MCF 10A (cell line): ENCODE measurements around the gene MIF. TPM values are rescaled to one million over a fixed set of nuclear protein-coding genes. Genes with fewer than 3 reads are reported as not detected.

Source experiments
- BruUV-seq: library from RNA; stranded (reverse); fragments of 400-500 nt; replicated peaks from 2 replicates; lab custom pipeline; 2021; lab: Mats Ljungman, UMichigan
- CTCF ChIA-PET: fragments of 300-600 bp; sonication (Branson Sonifier 250); formaldehyde crosslinking; extraction: SDS; loops from one replicate; lab custom pipeline; 2021; ENCODE audit warnings: antibody characterized with exemption, inconsistent platforms; lab: Yijun Ruan, JAX
- POLR2A ChIA-PET: fragments of 300-600, 350-650 bp; sonication (Branson Sonifier 250); formaldehyde crosslinking; extraction: SDS; loops from one replicate; lab custom pipeline; 2020; ENCODE audit warnings: antibody characterized with exemption, inconsistent platforms; lab: Yijun Ruan, JAX
- DNase-seq: peaks from one replicate; pipeline ENCODE4 v3.0.0-alpha.2; 2018; ENCODE audit not compliant: unreplicated experiment
- H3K27ac Mint-ChIP-seq: one replicate; pipeline ENCODE4 v1.8.0; 2022; ENCODE audit warnings: mild to moderate bottlenecking, low read depth, mixed read lengths; ENCODE audit not compliant: unreplicated experiment
- H3K27me3 Mint-ChIP-seq: one replicate; pipeline ENCODE4 v1.8.0; 2022; ENCODE audit warnings: mixed read lengths; ENCODE audit not compliant: insufficient read depth, unreplicated experiment
- H3K36me3 Mint-ChIP-seq: one replicate; pipeline ENCODE4 v1.8.0; 2022; ENCODE audit warnings: mild to moderate bottlenecking, moderate library complexity, mixed read lengths; ENCODE audit not compliant: insufficient read depth, unreplicated experiment
- H3K4me1 Mint-ChIP-seq: one replicate; pipeline ENCODE4 v1.8.0; 2022; ENCODE audit warnings: mixed read lengths; ENCODE audit not compliant: insufficient read depth, unreplicated experiment
- H3K4me3 Mint-ChIP-seq: one replicate; pipeline ENCODE4 v1.8.0; 2022; ENCODE audit warnings: mild to moderate bottlenecking, moderate library complexity, mixed read lengths; ENCODE audit not compliant: unreplicated experiment
- H3K9me3 Mint-ChIP-seq: one replicate; pipeline ENCODE4 v1.8.0; 2022; ENCODE audit warnings: mixed read lengths; ENCODE audit not compliant: unreplicated experiment
- intact Hi-C: fragments of 100-400 bp; cut with micrococcal nuclease; formaldehyde crosslinking; loops from 2 replicates; pipeline ENCODE4 v1.14.1; 2022
- total RNA-seq: library from RNA; stranded (reverse); gene quantifications from 2 replicates; pipeline ENCODE4 v1.2.3, GENCODE V29; 2022
- TF ChIP-seq, protein P1 (sequence below): fragments of 200-600 bp; IDR thresholded peaks from one replicate; pipeline ENCODE4 v1.8.0; 2022; ENCODE audit warnings: antibody characterized with exemption, mild to moderate bottlenecking; ENCODE audit not compliant: unreplicated experiment

The MIF gene
- total RNA-seq, 1 experiment from 2014 or later, result 1,126 TPM

DNA sequence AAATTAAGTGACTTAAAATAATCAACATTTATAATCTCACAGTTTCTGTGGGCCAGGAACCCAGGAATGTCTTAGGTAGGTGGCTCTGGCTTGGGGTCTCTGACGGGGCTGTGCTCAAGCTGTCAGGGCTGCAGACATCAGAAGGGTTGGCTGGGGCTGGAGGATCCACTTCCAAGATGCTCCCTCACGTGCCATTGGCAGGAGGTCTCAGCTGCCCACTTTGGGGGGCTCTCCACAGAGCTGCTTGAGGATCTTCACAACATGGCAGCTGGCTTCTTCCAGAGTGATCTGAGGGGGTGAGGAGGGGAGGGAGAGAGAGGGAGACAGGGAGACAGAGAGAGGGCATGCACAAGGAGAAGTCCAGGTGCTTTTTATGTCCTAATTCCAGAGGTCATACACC, 18.4 kb upstream of the MIF start:
- intact Hi-C loops, result no loop called here
- TF ChIP-seq, protein P1, sequence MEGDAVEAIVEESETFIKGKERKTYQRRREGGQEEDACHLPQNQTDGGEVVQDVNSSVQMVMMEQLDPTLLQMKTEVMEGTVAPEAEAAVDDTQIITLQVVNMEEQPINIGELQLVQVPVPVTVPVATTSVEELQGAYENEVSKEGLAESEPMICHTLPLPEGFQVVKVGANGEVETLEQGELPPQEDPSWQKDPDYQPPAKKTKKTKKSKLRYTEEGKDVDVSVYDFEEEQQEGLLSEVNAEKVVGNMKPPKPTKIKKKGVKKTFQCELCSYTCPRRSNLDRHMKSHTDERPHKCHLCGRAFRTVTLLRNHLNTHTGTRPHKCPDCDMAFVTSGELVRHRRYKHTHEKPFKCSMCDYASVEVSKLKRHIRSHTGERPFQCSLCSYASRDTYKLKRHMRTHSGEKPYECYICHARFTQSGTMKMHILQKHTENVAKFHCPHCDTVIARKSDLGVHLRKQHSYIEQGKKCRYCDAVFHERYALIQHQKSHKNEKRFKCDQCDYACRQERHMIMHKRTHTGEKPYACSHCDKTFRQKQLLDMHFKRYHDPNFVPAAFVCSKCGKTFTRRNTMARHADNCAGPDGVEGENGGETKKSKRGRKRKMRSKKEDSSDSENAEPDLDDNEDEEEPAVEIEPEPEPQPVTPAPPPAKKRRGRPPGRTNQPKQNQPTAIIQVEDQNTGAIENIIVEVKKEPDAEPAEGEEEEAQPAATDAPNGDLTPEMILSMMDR, result no peak
- no peak overlapping the region for H3K27ac Mint-ChIP-seq
- no peaks in the 10 kb centered on the region for H3K27me3 Mint-ChIP-seq
- H3K4me3 Mint-ChIP-seq, result no peak overlapping the region
- DNase-seq, result no peak
- no TSS peak for BruUV-seq
- H3K9me3 Mint-ChIP-seq, result no peaks in the 10 kb centered on the region
- H3K36me3 Mint-ChIP-seq, result peaks cover 20% of the 10 kb centered on the region
- no peaks in the 10 kb centered on the region for H3K4me1 Mint-ChIP-seq
- POLR2A ChIA-PET, result no interaction called here
- CTCF ChIA-PET, result interaction anchor here (0.9 kb wide), 1 partner anchor 16 kb away, joined by 3 read pairs; no protein-coding TSS in a partner anchor

DNA sequence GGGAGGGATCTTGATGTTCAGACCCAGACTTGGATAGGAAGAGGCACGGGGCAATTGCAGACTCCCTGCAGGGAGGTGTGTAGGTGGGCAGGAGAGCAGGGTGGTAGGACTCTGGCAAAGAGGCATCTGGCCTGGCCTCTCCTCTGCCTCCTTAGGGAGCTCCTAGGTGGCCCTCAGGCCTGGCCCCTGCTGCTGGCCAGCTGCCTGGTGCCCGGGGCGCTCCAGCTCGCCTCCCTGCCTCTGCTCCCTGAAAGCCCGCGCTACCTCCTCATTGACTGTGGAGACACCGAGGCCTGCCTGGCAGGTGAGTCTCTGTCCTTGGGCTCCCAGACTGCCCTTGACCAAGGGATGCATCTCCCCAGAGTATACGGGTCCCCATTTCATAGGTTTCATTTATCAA, 16.6 kb upstream of the MIF start:
- Mint-ChIP-seq H3K9me3 (no peaks in the 10 kb centered on the region), H3K4me1 (no peaks in the 10 kb centered on the region), H3K27me3 (no peaks in the 10 kb centered on the region), H3K4me3 (no peak overlapping the region), H3K36me3 (peaks cover 15% of the 10 kb centered on the region), H3K27ac (no peak overlapping the region)
- ChIA-PET CTCF (interaction anchor here (1.7 kb wide), 1 partner anchor 11 kb away, joined by 5 read pairs; no protein-coding TSS in a partner anchor), POLR2A (no interaction called here)
- DNase-seq, result no peak
- intact Hi-C loops, result no loop called here
- no TSS peak for BruUV-seq
- TF ChIP-seq, protein P1, result no peak

DNA sequence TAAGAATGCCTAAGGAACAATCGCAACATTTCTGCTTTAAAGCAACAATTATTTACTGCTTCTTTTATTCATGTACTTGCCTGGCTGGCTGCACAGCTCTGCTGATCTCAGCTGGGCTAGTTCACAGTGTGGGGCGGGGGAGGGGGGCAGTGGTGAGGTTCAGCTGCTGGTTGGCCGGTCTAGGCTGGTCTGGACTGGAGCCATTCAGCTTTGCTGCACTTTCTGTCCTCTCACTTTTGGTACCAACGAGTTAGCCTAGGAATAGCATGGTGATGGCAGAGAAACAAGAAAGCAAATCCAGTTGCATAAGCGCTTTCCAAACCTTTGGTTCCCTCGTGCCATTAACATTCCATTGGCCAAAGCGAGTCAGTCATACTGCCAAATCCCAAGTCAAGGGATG, 16.0 kb upstream of the MIF start:
- peaks cover 15% of the 10 kb centered on the region for H3K36me3 Mint-ChIP-seq
- no peaks in the 10 kb centered on the region for H3K9me3 Mint-ChIP-seq
- TF ChIP-seq, protein P1, result no peak
- no peak overlapping the region for H3K27ac Mint-ChIP-seq
- no TSS peak for BruUV-seq
- POLR2A ChIA-PET, result no interaction called here
- H3K4me3 Mint-ChIP-seq, result no peak overlapping the region
- no peaks in the 10 kb centered on the region for H3K27me3 Mint-ChIP-seq
- CTCF ChIA-PET, result interaction anchor here (0.6 to 1.7 kb wide), 2 partner anchors 10 to 28 kb away, joined by 4 to 5 read pairs; no protein-coding TSS in a partner anchor
- H3K4me1 Mint-ChIP-seq, result no peaks in the 10 kb centered on the region
- intact Hi-C loops, result no loop called here
- DNase-seq, result no peak

DNA sequence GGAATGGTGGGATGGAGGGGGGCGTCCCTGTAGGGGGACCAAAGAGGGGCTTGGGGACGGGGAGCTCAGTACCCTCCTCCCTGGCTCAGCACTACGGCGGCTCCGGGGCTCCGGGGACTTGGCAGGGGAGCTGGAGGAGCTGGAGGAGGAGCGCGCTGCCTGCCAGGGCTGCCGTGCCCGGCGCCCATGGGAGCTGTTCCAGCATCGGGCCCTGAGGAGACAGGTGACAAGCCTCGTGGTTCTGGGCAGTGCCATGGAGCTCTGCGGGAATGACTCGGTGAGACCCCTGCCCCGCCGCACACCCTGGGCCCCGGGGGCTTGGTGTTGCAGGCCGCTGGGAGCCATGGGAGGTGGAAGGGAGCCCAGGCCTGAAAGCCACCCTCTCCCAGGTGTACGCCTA, 11.8 kb upstream of the MIF start:
- intact Hi-C loops, result no loop called here
- CTCF ChIA-PET, result no interaction called here
- H3K9me3 Mint-ChIP-seq, result no peaks in the 10 kb centered on the region
- TF ChIP-seq, protein P1, result no peak
- H3K36me3 Mint-ChIP-seq, result peaks cover 15% of the 10 kb centered on the region
- no TSS peak for BruUV-seq
- H3K27ac Mint-ChIP-seq, result no peak overlapping the region
- H3K4me3 Mint-ChIP-seq, result no peak overlapping the region
- H3K4me1 Mint-ChIP-seq, result no peaks in the 10 kb centered on the region
- POLR2A ChIA-PET, result no interaction called here
- no peaks in the 10 kb centered on the region for H3K27me3 Mint-ChIP-seq
- no peak for DNase-seq
